Caco-2 (cell line): Measurements from ENCODE around the gene SNX5. TPM values are rescaled to one million over a fixed set of nuclear protein-coding genes. Genes with fewer than 3 reads are reported as not detected.
A peak's percentile ranks its signal among the peaks of the same experiment; 100 is the strongest.

Experiments
- BruUV-seq: library from RNA; stranded (reverse); fragments of 400-500 nt; replicated peaks from 2 replicates; lab custom pipeline; 2021; lab: Mats Ljungman, UMichigan
- CTCF ChIA-PET: fragments of 300-600 bp; sonication (Branson Sonifier 250); formaldehyde crosslinking; loops from one replicate; lab custom pipeline; 2022; ENCODE audit warnings: antibody characterized with exemption; lab: Charles Lee
- POLR2A ChIA-PET: fragments of 300-600 bp; sonication (Branson Sonifier 250); formaldehyde crosslinking; loops from one replicate; lab custom pipeline; 2022; ENCODE audit warnings: antibody characterized with exemption; lab: Charles Lee
- DNase-seq, 2 experiments: peaks; one replicate each; pipeline versions ENCODE4 v3.0.0 to v3.0.0-alpha.2; 2020 to 2022
- H3K27me3 ChIP-seq: replicated peaks from 2 replicates; pipeline ENCODE4 v1.6.0; 2011; ENCODE audit warnings: low read length; ENCODE audit not compliant: control insufficient read depth, insufficient read depth
- H3K36me3 ChIP-seq: 2 replicates; pipeline ENCODE4 v1.5.1; 2011; ENCODE audit warnings: low read length; ENCODE audit not compliant: control insufficient read depth, insufficient read depth
- H3K4me1 ChIP-seq: fragments of 250-450 bp; sonication (Bioruptor Pico); 2 replicates; pipeline ENCODE4 v1.5.1; 2020; ENCODE audit warnings: mild to moderate bottlenecking
- H3K4me3 ChIP-seq: 2 replicates; pipeline ENCODE4 v1.5.1; 2011; ENCODE audit warnings: low read depth, mild to moderate bottlenecking, control low read depth, low read length
- H3K9me3 ChIP-seq: fragments of 250-450 bp; sonication (Bioruptor Pico); 2 replicates; pipeline ENCODE4 v1.5.1; 2020; ENCODE audit warnings: mild to moderate bottlenecking, moderate library complexity
- H3K27ac Mint-ChIP-seq: one replicate; pipeline ENCODE4 v1.8.0; 2022; ENCODE audit warnings: mixed read lengths; ENCODE audit not compliant: unreplicated experiment
- H3K27me3 Mint-ChIP-seq: one replicate; pipeline ENCODE4 v1.8.0; 2022; ENCODE audit warnings: mixed read lengths; ENCODE audit not compliant: insufficient read depth, unreplicated experiment
- H3K36me3 Mint-ChIP-seq: one replicate; pipeline ENCODE4 v1.8.0; 2022; ENCODE audit warnings: mild to moderate bottlenecking, mixed read lengths; ENCODE audit not compliant: insufficient read depth, unreplicated experiment
- H3K4me1 Mint-ChIP-seq: one replicate; pipeline ENCODE4 v1.8.0; 2022; ENCODE audit warnings: low read depth, mixed read lengths; ENCODE audit not compliant: unreplicated experiment
- H3K4me3 Mint-ChIP-seq: one replicate; pipeline ENCODE4 v1.8.0; 2022; ENCODE audit warnings: mild to moderate bottlenecking, moderate library complexity, mixed read lengths; ENCODE audit not compliant: unreplicated experiment
- H3K9me3 Mint-ChIP-seq: one replicate; pipeline ENCODE4 v1.8.0; 2022; ENCODE audit warnings: mixed read lengths; ENCODE audit not compliant: unreplicated experiment
- CTCF ChIP-seq, 2 experiments: fragments of 200-600 bp in 1 of 2; IDR thresholded peaks; 1 replicate in 1 of 2; 2 replicates in 1 of 2; pipeline versions ENCODE4 v1.5.1 to v1.8.0; 2011 to 2022; ENCODE audit warnings: antibody characterized with exemption in 1 of 2, control low read depth in 1 of 2, inconsistent platforms in 1 of 2, low read depth in 1 of 2, low read length in 1 of 2, mild to moderate bottlenecking in 1 of 2, moderate library complexity in 1 of 2; ENCODE audit not compliant: insufficient read depth in 1 of 2, severe bottlenecking in 1 of 2, unreplicated experiment in 1 of 2
- intact Hi-C: fragments of 100-400 bp; cut with micrococcal nuclease; formaldehyde crosslinking; loops from one replicate; pipeline ENCODE4 v1.10.0; 2022; ENCODE audit not compliant: unreplicated experiment
- total RNA-seq: library from RNA; stranded (reverse); gene quantifications from 2 replicates; pipeline ENCODE4 v1.2.3, GENCODE V29; 2022

SNX5 gene
- total RNA-seq, 1 experiment from 2014 or later, result 299 TPM

- ChIA-PET CTCF (interaction anchor here (0.6 to 1.0 kb wide), 2 partner anchors 14 to 27 kb away, joined by 3 to 6 read pairs; no protein-coding TSS in a partner anchor), POLR2A (interaction anchor here (0.6 to 1.2 kb wide), 4 partner anchors 13 to 27 kb away, joined by 3 to 5 read pairs (median 4); no protein-coding TSS in a partner anchor)
- Mint-ChIP-seq H3K9me3 (no peaks in the 10 kb centered on the region), H3K27me3 (no peaks in the 10 kb centered on the region), H3K4me1 (peaks cover 6% of the 10 kb centered on the region), H3K4me3 (no peak overlapping the region), H3K27ac (no peak overlapping the region), H3K36me3 (peaks cover 42% of the 10 kb centered on the region)
- no TSS peak for BruUV-seq
- no peak overlapping the region for H3K4me3 ChIP-seq
- H3K4me1 ChIP-seq, result peaks cover 15% of the 10 kb centered on the region
- H3K27me3 ChIP-seq, result no peaks in the 10 kb centered on the region
- DNase-seq, result peak; percentile 51 to 74
- H3K36me3 ChIP-seq, result peaks cover 2% of the 10 kb centered on the region
- intact Hi-C loops, result loop anchor here (1.0 to 2.0 kb wide), 2 partner anchors 15 to 16 kb away; partner anchors contain the start of gene MGME1
- no peaks in the 10 kb centered on the region for H3K9me3 ChIP-seq
- TF ChIP-seq CTCF (IDR thresholded peaks at IDR 0.05; ENCODE audit: insufficient read depth in 1 of 2, low read depth in 1 of 2, low read length in 1 of 2, severe bottlenecking in 1 of 2, unreplicated experiment in 1 of 2), result no peak
These were observed 16.9 kb upstream of the SNX5 start for GRCh38 chr20:17985388-17986018.

- BruUV-seq, result no TSS peak
- intact Hi-C loops, result no loop called here
- Mint-ChIP-seq H3K4me1 (peaks cover 12% of the 10 kb centered on the region), H3K9me3 (no peaks in the 10 kb centered on the region), H3K27me3 (no peaks in the 10 kb centered on the region), H3K4me3 (no peak overlapping the region), H3K27ac (no peak overlapping the region), H3K36me3 (peaks cover 79% of the 10 kb centered on the region)
- Histone ChIP-seq H3K36me3 (peaks cover 3% of the 10 kb centered on the region), H3K9me3 (no peaks in the 10 kb centered on the region), H3K27me3 (no peaks in the 10 kb centered on the region), H3K4me1 (peaks cover 11% of the 10 kb centered on the region), H3K4me3 (no peak overlapping the region)
- TF ChIP-seq CTCF (IDR thresholded peaks at IDR 0.05; ENCODE audit: insufficient read depth in 1 of 2, low read depth in 1 of 2, low read length in 1 of 2, severe bottlenecking in 1 of 2, unreplicated experiment in 1 of 2), result no peak
- no peak for DNase-seq
- POLR2A ChIA-PET, result no interaction called here
- CTCF ChIA-PET, result no interaction called here
These were observed 7.7 kb upstream of the SNX5 start for GRCh38 chr20:17976305-17976704.

GRCh38 chr20:17972121-17972520 lies 3.5 kb upstream of the SNX5 start:
- POLR2A ChIA-PET, result interaction anchor here (0.5 to 0.6 kb wide), 2 partner anchors 14 to 23 kb away, joined by 3 to 4 read pairs; no protein-coding TSS in a partner anchor

More at GRCh38 chr20:17972121-17972520, 3.5 kb upstream of the SNX5 start:
- TF ChIP-seq CTCF (IDR thresholded peaks at IDR 0.05; ENCODE audit: insufficient read depth in 1 of 2, low read depth in 1 of 2, low read length in 1 of 2, severe bottlenecking in 1 of 2, unreplicated experiment in 1 of 2), result no peak
- Histone ChIP-seq H3K36me3 (peaks cover 1% of the 10 kb centered on the region; the same call in 1 of the 2 replicates), H3K9me3 (no peaks in the 10 kb centered on the region), H3K4me3 (no peak overlapping the region), H3K4me1 (peaks cover 20% of the 10 kb centered on the region), H3K27me3 (no peaks in the 10 kb centered on the region)
- peak overlapping the region; percentile 93 for H3K4me3 Mint-ChIP-seq
- no peak for DNase-seq
- no TSS peak for BruUV-seq
- H3K27ac Mint-ChIP-seq, result peak overlapping the region; percentile 99
- no peaks in the 10 kb centered on the region for H3K9me3 Mint-ChIP-seq
- H3K27me3 Mint-ChIP-seq, result no peaks in the 10 kb centered on the region
- H3K36me3 Mint-ChIP-seq, result peaks cover 87% of the 10 kb centered on the region
- peaks cover 13% of the 10 kb centered on the region for H3K4me1 Mint-ChIP-seq
- intact Hi-C loops, result no loop called here
- CTCF ChIA-PET, result interaction anchor here (0.6 kb wide), 1 partner anchor 10 kb away, joined by 6 read pairs; no protein-coding TSS in a partner anchor
